ENCODE results near the gene METTL24. TPM values are rescaled to one million over a fixed set of nuclear protein-coding genes. Genes with fewer than 3 reads are reported as not detected.

Gene METTL24
- total and polyA plus RNA-seq, 2 of the 8 experiments (the other 6 are each of a cell fraction or from before 2014, with no cell fraction given), result 0.30 to 0.39 TPM

GRCh38 chr6:110378552-110378951 is 20.4 kb upstream of the METTL24 start (continued):
- TF ChIP-seq E2F6 (IDR thresholded peaks at IDR 0.05) (no peak), CHD2 (IDR thresholded peaks at IDR 0.05; ENCODE audit: low read length) (no peak), KDM4A (IDR thresholded peaks at IDR 0.05; ENCODE audit: low read depth, low read length, severe bottlenecking) (no peak), YY1 (IDR thresholded peaks at IDR 0.05; ENCODE audit: low read depth, low read length) (no peak), SAP30 (IDR thresholded peaks at IDR 0.05; ENCODE audit: insufficient read depth, insufficient replicate concordance, low read length) (no peak)
